MM.1S (cell line): ENCODE data around the gene NAIF1.
A peak's percentile ranks its signal among the peaks of the same experiment; 100 is the strongest.

Experiments used
- DNase-seq: peaks from one replicate; pipeline ENCODE4 v3.0.0-alpha.2; 2015
- H2AFZ ChIP-seq: fragments of 300-600 bp; sonication (generic); 2 replicates; pipeline ENCODE4 v1.6.0; 2016; ENCODE audit warnings: antibody characterized with exemption, low read length
- H3F3A ChIP-seq: fragments of 300-600 bp; sonication (generic); 2 replicates; pipeline ENCODE4 v1.6.1; 2016; ENCODE audit warnings: mild to moderate bottlenecking, antibody characterized with exemption, low read length, moderate library complexity, mixed read lengths; ENCODE audit not compliant: insufficient read depth
- H3K27ac ChIP-seq: fragments of 300-600 bp; sonication (generic); 2 replicates; pipeline ENCODE4 v1.5.1; 2016; ENCODE audit warnings: mild to moderate bottlenecking, low read length
- H3K27me3 ChIP-seq: fragments of 300-600 bp; sonication (generic); replicated peaks from 2 replicates; pipeline ENCODE4 v1.6.0; 2016; ENCODE audit warnings: low read length; ENCODE audit not compliant: insufficient read depth
- H3K36me3 ChIP-seq: fragments of 300-600 bp; sonication (generic); replicated peaks from 2 replicates; pipeline ENCODE4 v1.6.1; 2016; ENCODE audit warnings: mild to moderate bottlenecking, low read length, mixed read lengths; ENCODE audit not compliant: insufficient read depth
- H3K4me1 ChIP-seq: fragments of 300-600 bp; sonication (generic); 2 replicates; pipeline ENCODE4 v1.6.1; 2016; ENCODE audit warnings: low read length, mixed read lengths
- H3K4me2 ChIP-seq: fragments of 300-600 bp; sonication (generic); 2 replicates; pipeline ENCODE4 v1.6.0; 2016; ENCODE audit warnings: low read depth, low read length
- H3K4me3 ChIP-seq: fragments of 300-600 bp; sonication (generic); 2 replicates; pipeline ENCODE4 v1.5.1; 2016; ENCODE audit warnings: low read length, mixed read lengths
- H3K79me2 ChIP-seq: fragments of 300-600 bp; sonication (generic); 2 replicates; pipeline ENCODE4 v1.6.1; 2016; ENCODE audit warnings: mixed run types, low read length, mixed read lengths
- H3K9ac ChIP-seq: fragments of 300-600 bp; sonication (generic); 2 replicates; pipeline ENCODE4 v1.6.1; 2016; ENCODE audit warnings: low read length, mixed read lengths
- H3K9me2 ChIP-seq: fragments of 300-600 bp; sonication (generic); replicated peaks from 2 replicates; pipeline ENCODE4 v1.6.1; 2016; ENCODE audit warnings: mild to moderate bottlenecking, low read length, mixed read lengths; ENCODE audit not compliant: insufficient read depth
- H3K9me3 ChIP-seq: fragments of 300-600 bp; sonication (generic); replicated peaks from 2 replicates; pipeline ENCODE4 v1.6.1; 2016; ENCODE audit warnings: mild to moderate bottlenecking, low read length, mixed read lengths; ENCODE audit not compliant: insufficient read depth
- H4K20me1 ChIP-seq: fragments of 300-600 bp; sonication (generic); 2 replicates; pipeline ENCODE4 v1.6.1; 2016; ENCODE audit warnings: mild to moderate bottlenecking, low read length, moderate library complexity, mixed read lengths; ENCODE audit not compliant: insufficient read depth
- EZH2 ChIP-seq: fragments of 300-600 bp; sonication (generic); optimal IDR thresholded peaks from 2 replicates; pipeline ENCODE3; 2017; ENCODE audit warnings: low read depth, mild to moderate bottlenecking, antibody characterized with exemption, low read length, mixed read lengths
- EZH2phosphoT487 ChIP-seq: fragments of 300-600 bp; sonication (generic); IDR thresholded peaks from 2 replicates; pipeline ENCODE4 v1.6.1; 2018; ENCODE audit warnings: antibody characterized with exemption, low read length
- TF ChIP-seq, protein P1 (sequence below): fragments of 300-600 bp; sonication (generic); IDR thresholded peaks from 2 replicates; pipeline ENCODE4 v1.5.1; 2016; ENCODE audit warnings: antibody characterized with exemption, low read length, mixed read lengths

The NAIF1 gene

DNA sequence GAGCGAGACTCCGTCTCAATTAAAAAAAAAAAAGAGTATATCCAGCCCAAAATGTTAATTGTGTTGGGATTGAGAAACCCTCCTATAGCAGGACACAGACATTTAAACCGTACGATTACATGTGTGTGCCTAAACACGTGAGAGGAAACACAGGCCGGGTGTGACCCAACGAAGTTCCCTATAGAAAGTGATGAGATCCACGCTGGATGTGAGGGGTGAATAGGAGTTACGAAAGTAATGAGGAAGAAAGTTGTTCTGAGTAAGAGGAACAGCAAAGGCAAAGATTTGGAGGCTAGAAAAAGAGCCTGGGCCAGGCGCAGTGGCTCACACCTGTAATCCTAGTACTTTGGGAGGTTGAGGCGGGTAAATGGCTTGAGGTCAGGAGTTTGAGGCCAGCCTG is 13.6 kb downstream of the NAIF1 start:
- no peak overlapping the region for H2AFZ ChIP-seq
- no peaks in the 10 kb centered on the region for H3K36me3 ChIP-seq
- no peak overlapping the region for H3K9ac ChIP-seq
- no peaks in the 10 kb centered on the region for H3F3A ChIP-seq
- H3K4me1 ChIP-seq = no peaks in the 10 kb centered on the region
- H3K9me3 ChIP-seq = no peaks in the 10 kb centered on the region
- H3K27ac ChIP-seq = no peak overlapping the region
- no peak overlapping the region for H3K4me3 ChIP-seq
- no peaks in the 10 kb centered on the region for H4K20me1 ChIP-seq
- H3K9me2 ChIP-seq = no peaks in the 10 kb centered on the region
- no peak for DNase-seq
- H3K27me3 ChIP-seq = no peaks in the 10 kb centered on the region
- TF ChIP-seq, protein P1, sequence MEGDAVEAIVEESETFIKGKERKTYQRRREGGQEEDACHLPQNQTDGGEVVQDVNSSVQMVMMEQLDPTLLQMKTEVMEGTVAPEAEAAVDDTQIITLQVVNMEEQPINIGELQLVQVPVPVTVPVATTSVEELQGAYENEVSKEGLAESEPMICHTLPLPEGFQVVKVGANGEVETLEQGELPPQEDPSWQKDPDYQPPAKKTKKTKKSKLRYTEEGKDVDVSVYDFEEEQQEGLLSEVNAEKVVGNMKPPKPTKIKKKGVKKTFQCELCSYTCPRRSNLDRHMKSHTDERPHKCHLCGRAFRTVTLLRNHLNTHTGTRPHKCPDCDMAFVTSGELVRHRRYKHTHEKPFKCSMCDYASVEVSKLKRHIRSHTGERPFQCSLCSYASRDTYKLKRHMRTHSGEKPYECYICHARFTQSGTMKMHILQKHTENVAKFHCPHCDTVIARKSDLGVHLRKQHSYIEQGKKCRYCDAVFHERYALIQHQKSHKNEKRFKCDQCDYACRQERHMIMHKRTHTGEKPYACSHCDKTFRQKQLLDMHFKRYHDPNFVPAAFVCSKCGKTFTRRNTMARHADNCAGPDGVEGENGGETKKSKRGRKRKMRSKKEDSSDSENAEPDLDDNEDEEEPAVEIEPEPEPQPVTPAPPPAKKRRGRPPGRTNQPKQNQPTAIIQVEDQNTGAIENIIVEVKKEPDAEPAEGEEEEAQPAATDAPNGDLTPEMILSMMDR = no peak
- TF ChIP-seq EZH2 (no peak), EZH2phosphoT487 (no peak)
- no peaks in the 10 kb centered on the region for H3K79me2 ChIP-seq
- no peak overlapping the region for H3K4me2 ChIP-seq

DNA sequence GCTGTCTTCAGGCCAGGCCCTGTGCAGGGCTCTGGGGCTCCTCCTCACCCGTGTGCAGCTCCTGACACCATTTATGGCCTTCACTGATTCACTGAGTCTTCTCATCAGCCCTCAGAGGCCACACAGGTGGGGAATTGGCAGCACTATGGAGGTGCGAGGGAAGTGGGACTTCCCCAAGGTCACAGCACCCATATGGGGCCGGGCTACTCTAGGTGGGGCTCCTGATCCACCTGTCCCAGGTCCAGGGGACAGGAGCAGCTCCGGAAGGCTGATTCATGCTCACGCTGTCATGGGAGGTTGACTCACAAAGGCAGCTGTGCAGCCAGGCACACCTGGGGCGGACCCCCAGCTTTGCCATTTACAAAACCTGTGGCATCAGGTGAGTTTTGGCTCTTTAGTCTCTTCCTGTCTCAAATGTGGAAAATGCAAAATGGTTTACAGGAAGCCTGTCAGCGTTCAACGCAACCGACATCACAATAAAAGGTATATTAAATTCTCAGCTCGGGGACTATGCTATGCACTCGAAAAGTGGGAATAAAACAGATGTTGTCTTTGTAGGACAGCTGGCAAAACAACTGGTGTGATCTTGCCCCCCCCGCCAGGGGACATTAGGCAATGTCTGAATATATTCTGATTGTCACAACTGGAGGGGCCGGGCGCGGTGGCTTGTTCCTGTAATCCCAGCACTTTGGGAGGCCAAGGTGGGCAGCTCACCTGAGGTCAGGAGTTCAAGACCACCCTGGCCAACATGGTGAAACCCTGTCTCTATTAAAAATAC is 15.0 kb downstream of the NAIF1 start:
- DNase-seq = no peak
- no peaks in the 10 kb centered on the region for H3F3A ChIP-seq
- no peaks in the 10 kb centered on the region for H3K9me2 ChIP-seq
- H2AFZ ChIP-seq = no peak overlapping the region
- no peaks in the 10 kb centered on the region for H3K4me1 ChIP-seq
- H3K4me2 ChIP-seq = no peak overlapping the region
- H3K27me3 ChIP-seq = no peaks in the 10 kb centered on the region
- H3K4me3 ChIP-seq = no peak overlapping the region
- H4K20me1 ChIP-seq = no peaks in the 10 kb centered on the region
- no peak overlapping the region for H3K9ac ChIP-seq
- H3K9me3 ChIP-seq = no peaks in the 10 kb centered on the region
- no peaks in the 10 kb centered on the region for H3K36me3 ChIP-seq
- H3K27ac ChIP-seq = peak overlapping the region; percentile 18; the same call in 1 of the 2 replicates
- TF ChIP-seq, protein P1 = no peak
- no peak for TF ChIP-seq EZH2
- TF ChIP-seq EZH2phosphoT487 = no peak
- H3K79me2 ChIP-seq = no peaks in the 10 kb centered on the region

- Histone ChIP-seq H3F3A (no peaks in the 10 kb centered on the region), H2AFZ (no peak overlapping the region), H3K79me2 (no peaks in the 10 kb centered on the region), H3K4me2 (no peak overlapping the region), H3K27ac (no peak overlapping the region), H3K36me3 (no peaks in the 10 kb centered on the region), H3K9ac (no peak overlapping the region), H3K9me3 (no peaks in the 10 kb centered on the region), H3K4me3 (no peak overlapping the region), H4K20me1 (no peaks in the 10 kb centered on the region), H3K27me3 (no peaks in the 10 kb centered on the region), H3K4me1 (no peaks in the 10 kb centered on the region), H3K9me2 (no peaks in the 10 kb centered on the region)
- TF ChIP-seq EZH2phosphoT487 (no peak), EZH2 (no peak)
- TF ChIP-seq, protein P1 = no peak
- DNase-seq = no peak
These were observed 17.3 kb downstream of the NAIF1 start for GRCh38 chr9:128049843-128050242.
